Caki2 (cell line): Measurements from ENCODE around the gene GABBR2. TPM values are rescaled to one million over a fixed set of nuclear protein-coding genes. Genes with fewer than 3 reads are reported as not detected.

ENCODE experiments used
- DNase-seq: peaks from one replicate; pipeline ENCODE4 v3.0.0-alpha.2; 2015; ENCODE audit warnings: low read depth
- in situ Hi-C: cut with HindIII; loops from 2 replicates; pipeline ENCODE4 v1.10.0; 2016; ENCODE audit warnings: low sequenced_read_pairs, low pct_unique_long_range_greater_than_20kb, mixed read lengths
- total RNA-seq: library from RNA; depleted of rRNA; stranded (reverse); fragments of >200 nt; shearing (Covaris generic); gene quantifications from 2 replicates; pipeline ENCODE4 v1.2.3, GENCODE V29; 2014; ENCODE audit warnings: low replicate concordance

Gene GABBR2
- total RNA-seq, 1 experiment from 2014 or later, result 0.61 TPM

DNA sequence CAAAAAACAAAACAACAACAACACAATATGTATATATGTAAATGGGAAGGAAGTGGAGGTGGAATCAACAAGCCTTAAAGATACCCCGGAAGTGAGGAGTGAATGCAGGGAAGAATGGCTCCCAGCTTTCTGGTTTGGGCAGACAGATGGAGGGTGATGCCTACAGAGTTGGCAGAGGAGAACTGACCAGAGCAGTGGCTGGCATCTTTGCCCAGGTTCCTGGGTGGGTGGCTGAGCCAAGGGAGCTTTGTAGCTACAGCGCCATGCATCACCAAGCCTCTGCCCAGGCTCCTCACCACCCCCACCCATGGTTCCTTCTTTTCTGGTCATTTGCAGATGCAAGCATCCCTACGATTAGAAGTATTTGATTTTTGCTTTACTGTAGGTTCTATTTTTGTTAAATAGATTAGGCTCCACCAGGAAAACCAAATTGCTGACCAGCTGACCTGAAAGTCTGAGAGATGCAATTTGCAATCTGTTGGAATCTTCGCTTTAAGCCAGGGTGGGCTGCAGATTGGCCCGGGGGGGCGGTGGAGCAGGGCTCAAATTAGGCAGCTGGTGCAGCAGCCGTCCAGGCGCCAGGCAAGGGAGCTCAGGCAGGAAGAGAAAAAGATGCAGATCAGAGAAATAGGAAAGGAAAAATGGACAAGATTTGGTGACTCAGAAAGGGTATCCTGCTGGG is 290.0 kb downstream of the GABBR2 start:
- in situ Hi-C loops, result no loop called here
- no peak for DNase-seq

GRCh38 chr9:98416294-98417248 is 292.2 kb downstream of the GABBR2 start:
- in situ Hi-C loops, result no loop called here
- no peak for DNase-seq

- DNase-seq, result no peak
- in situ Hi-C loops, result no loop called here
These were observed 293.0 kb downstream of the GABBR2 start for GRCh38 chr9:98415782-98416181.

GRCh38 chr9:98413084-98413483 is 295.7 kb downstream of the GABBR2 start:
- in situ Hi-C loops, result no loop called here
- DNase-seq, result no peak

GRCh38 chr9:98412101-98412842 is 296.5 kb downstream of the GABBR2 start:
- DNase-seq, result no peak
- in situ Hi-C loops, result no loop called here

- in situ Hi-C loops, result no loop called here
- no peak for DNase-seq
These were observed 298.5 kb downstream of the GABBR2 start for GRCh38 chr9:98410185-98410697.

DNA sequence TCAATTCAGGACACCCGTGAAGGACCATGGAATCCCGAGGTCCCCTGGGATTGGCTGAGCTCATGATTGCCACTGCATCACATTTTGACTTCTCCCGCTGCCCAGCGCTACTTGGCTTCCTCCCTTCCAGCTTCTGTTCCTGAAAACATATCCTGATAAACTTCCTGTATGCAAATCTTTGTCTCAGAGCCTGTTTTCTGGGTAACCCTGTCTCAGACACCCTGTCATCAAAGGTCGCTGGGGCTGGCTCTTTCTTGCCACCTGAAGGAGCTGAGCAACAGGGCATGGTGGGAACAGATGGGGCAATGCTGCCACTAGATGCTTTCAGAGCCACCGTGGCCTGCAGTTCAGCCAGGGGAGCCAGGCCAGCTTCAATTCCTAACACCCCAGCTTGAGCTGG is 299.0 kb downstream of the GABBR2 start:
- no peak for DNase-seq

GRCh38 chr9:98406469-98406868 is 302.3 kb downstream of the GABBR2 start:
- no peak for DNase-seq
- in situ Hi-C loops, result no loop called here

More for the DNA sequence above, 299.0 kb downstream of the GABBR2 start:
- in situ Hi-C loops, result no loop called here

GRCh38 chr9:98404237-98404636 is 304.5 kb downstream of the GABBR2 start:
- in situ Hi-C loops, result no loop called here
- DNase-seq, result no peak

DNA sequence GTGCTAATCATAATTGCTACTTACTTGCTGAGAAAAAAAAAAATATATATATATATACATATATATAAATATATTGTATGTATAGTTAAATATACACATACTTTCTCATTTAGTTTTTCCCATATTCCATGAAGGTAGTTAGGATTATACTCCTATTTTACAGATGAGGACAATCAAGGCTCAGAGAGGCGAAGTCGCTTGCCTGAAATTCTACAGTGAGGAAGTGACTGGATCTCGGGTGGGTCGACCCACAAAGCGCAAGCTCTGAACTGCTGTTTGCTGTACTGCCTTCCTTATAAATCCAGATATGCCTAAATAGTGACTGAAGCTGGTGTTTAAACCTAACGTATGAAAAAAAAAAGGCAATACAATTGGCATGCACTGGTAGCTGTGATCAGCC is 305.0 kb downstream of the GABBR2 start:
- DNase-seq, result no peak

GRCh38 chr9:98402019-98402840 is 306.5 kb downstream of the GABBR2 start:
- in situ Hi-C loops, result no loop called here
- DNase-seq, result no peak

More for the DNA sequence above, 305.0 kb downstream of the GABBR2 start:
- in situ Hi-C loops, result no loop called here

- no peak for DNase-seq
- in situ Hi-C loops, result no loop called here
These were observed 307.4 kb downstream of the GABBR2 start for GRCh38 chr9:98401140-98402018.

DNA sequence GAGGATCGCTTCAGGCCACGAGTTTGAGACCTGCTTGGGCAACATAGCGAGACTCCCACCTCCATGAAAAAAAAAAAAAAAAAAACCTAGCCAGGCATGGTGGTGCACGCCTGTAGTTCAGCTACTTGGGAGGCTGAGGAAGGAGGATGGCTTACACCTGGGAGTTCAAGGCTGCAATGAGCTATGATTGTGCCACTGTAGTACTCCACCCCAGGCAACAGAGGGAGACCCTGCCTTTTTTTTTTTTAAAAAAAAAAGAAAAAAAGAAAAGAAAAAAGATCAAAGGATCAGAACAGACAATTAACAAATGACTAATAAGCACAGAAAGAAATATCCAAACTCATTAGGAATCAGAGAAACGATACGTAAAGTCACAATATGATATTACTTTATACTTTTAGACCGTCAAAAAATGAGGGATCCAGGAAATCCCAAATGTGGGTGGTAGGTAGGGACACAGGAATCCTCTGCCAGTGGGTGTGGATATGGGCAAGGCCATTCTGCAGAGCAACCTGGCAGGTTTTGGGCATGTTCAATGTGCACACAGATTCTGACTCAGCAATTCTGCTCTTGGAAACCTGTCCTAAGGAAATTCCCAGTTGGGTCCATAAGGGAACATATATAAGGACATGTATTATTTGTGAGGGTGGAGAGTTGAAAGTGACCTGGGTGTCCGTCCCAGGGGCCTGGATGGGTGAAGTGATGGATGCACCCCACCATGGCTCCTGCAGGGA is 308.6 kb downstream of the GABBR2 start:
- in situ Hi-C loops, result no loop called here
- DNase-seq, result no peak

- in situ Hi-C loops, result no loop called here
These were observed 312.1 kb downstream of the GABBR2 start for GRCh38 chr9:98396656-98397055.

GRCh38 chr9:98396236-98396635 is 312.5 kb downstream of the GABBR2 start:
- no peak for DNase-seq
- in situ Hi-C loops, result no loop called here

More at GRCh38 chr9:98396656-98397055, 312.1 kb downstream of the GABBR2 start:
- no peak for DNase-seq

- no peak for DNase-seq
- in situ Hi-C loops, result no loop called here
These were observed 316.9 kb downstream of the GABBR2 start for GRCh38 chr9:98391867-98392266.
